ENCODE results near the gene CLIC6. TPM values are rescaled to one million over a fixed set of nuclear protein-coding genes. Genes with fewer than 3 reads are reported as not detected.

The CLIC6 gene
- total and polyA plus RNA-seq, 7 experiments from 2014 or later: 0.12 to 0.56 (median 0.22) TPM; not detected in 2

GRCh38 chr21:34732388-34732821 lies 63.6 kb downstream of the CLIC6 start:
- H3K36me3 ChIP-seq (ENCODE audit: control insufficient read depth in 2 of 3, insufficient read depth in 3 of 3, low read length in 3 of 3): no peaks in the 10 kb centered on the region
- intact Hi-C loops (cut with micrococcal nuclease): no loop called here
- Mint-ChIP-seq H3K27ac (no peak overlapping the region), H3K4me1 (no peaks in the 10 kb centered on the region), H3K4me3 (no peak overlapping the region), H3K9me3 (peaks cover 0 to 3% (median 0%) of the 10 kb centered on the region in 11 donors), H3K36me3 (peaks cover 0 to 3% (median 0%) of the 10 kb centered on the region in 5 donors), H3K27me3 (peaks cover 0 to 16% (median 5%) of the 10 kb centered on the region in 5 donors)
- no peak overlapping the region for H3K4me3 ChIP-seq (ENCODE audit: low read length)
- H3K27ac ChIP-seq (ENCODE audit: low read depth, low read length): no peak overlapping the region
- POLR2A ChIA-PET: no interaction called here
- peaks cover 0 to 3% of the 10 kb centered on the region in 2 donors for H3K27me3 ChIP-seq (ENCODE audit: control insufficient read depth in 2 of 2, insufficient read depth in 2 of 2, low read length in 2 of 2)
- no peak for DNase-seq
- no peaks in the 10 kb centered on the region for H3K9me3 ChIP-seq (ENCODE audit: control insufficient read depth in 2 of 3, low read length in 3 of 3)
- no peaks in the 10 kb centered on the region for H3K4me1 ChIP-seq (ENCODE audit: control insufficient read depth in 2 of 2, insufficient read depth in 2 of 2, low read length in 2 of 2)
- CTCF ChIA-PET: no interaction called here
- ATAC-seq: no peak

- no peak overlapping the region for H3K27ac ChIP-seq (ENCODE audit: low read depth, low read length)
- ATAC-seq: no peak
- H3K4me3 ChIP-seq (ENCODE audit: low read length): no peak overlapping the region
- no peaks in the 10 kb centered on the region for H3K9me3 ChIP-seq (ENCODE audit: control insufficient read depth in 2 of 3, low read length in 3 of 3)
- H3K4me1 ChIP-seq (ENCODE audit: control insufficient read depth in 2 of 2, insufficient read depth in 2 of 2, low read length in 2 of 2): no peaks in the 10 kb centered on the region
- POLR2A ChIA-PET: no interaction called here
- no peak for DNase-seq
- Mint-ChIP-seq H3K4me1 (no peaks in the 10 kb centered on the region), H3K27ac (no peak overlapping the region), H3K27me3 (peaks cover 0 to 20% (median 7%) of the 10 kb centered on the region in 5 donors), H3K9me3 (peaks cover 0 to 3% (median 0%) of the 10 kb centered on the region in 11 donors), H3K36me3 (no peaks in the 10 kb centered on the region), H3K4me3 (no peak overlapping the region)
- H3K36me3 ChIP-seq (ENCODE audit: control insufficient read depth in 2 of 3, insufficient read depth in 3 of 3, low read length in 3 of 3): no peaks in the 10 kb centered on the region
- peaks cover 0 to 3% of the 10 kb centered on the region in 2 donors for H3K27me3 ChIP-seq (ENCODE audit: control insufficient read depth in 2 of 2, insufficient read depth in 2 of 2, low read length in 2 of 2)
- intact Hi-C loops (cut with micrococcal nuclease): no loop called here
- CTCF ChIA-PET: no interaction called here
Observed at GRCh38 chr21:34733852-34734251, 65.1 kb downstream of the CLIC6 start.

DNA sequence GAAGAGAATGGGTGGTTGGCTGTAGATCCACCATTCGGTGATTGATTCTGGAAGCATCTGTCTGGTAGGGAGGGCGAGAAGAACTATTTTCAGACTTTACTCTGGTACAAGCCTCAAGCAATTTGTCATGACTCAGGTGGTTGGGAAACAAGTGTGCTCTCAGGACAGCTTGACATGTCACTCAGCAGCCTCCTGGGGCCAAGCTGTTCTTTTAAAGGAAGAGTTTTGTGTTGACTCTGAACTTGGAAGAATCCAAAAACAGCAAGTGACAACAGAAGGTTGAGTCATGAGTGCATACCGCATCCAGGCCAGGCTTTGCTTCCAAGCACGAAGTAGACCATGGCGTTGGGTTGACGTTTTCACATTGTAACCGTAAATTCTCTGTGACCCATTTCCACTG lies 65.9 kb downstream of the CLIC6 start:
- peaks cover 0 to 20% (median 7%) of the 10 kb centered on the region in 5 donors for H3K27me3 Mint-ChIP-seq
- Histone ChIP-seq H3K4me1 (ENCODE audit: control insufficient read depth in 2 of 2, insufficient read depth in 2 of 2, low read length in 2 of 2) (no peaks in the 10 kb centered on the region), H3K27me3 (ENCODE audit: control insufficient read depth in 2 of 2, insufficient read depth in 2 of 2, low read length in 2 of 2) (peaks cover 0 to 3% of the 10 kb centered on the region in 2 donors), H3K27ac (ENCODE audit: low read depth, low read length) (no peak overlapping the region), H3K9me3 (ENCODE audit: control insufficient read depth in 2 of 3, low read length in 3 of 3) (no peaks in the 10 kb centered on the region), H3K4me3 (ENCODE audit: low read length) (no peak overlapping the region), H3K36me3 (ENCODE audit: control insufficient read depth in 2 of 3, insufficient read depth in 3 of 3, low read length in 3 of 3) (no peaks in the 10 kb centered on the region)
- H3K27ac Mint-ChIP-seq: no peak overlapping the region
- intact Hi-C loops (cut with micrococcal nuclease): no loop called here
- POLR2A ChIA-PET: no interaction called here
- DNase-seq: no peak
- no peak overlapping the region for H3K4me3 Mint-ChIP-seq
- H3K4me1 Mint-ChIP-seq: no peaks in the 10 kb centered on the region
- peaks cover 0 to 3% (median 0%) of the 10 kb centered on the region in 11 donors for H3K9me3 Mint-ChIP-seq
- CTCF ChIA-PET: no interaction called here
- no peaks in the 10 kb centered on the region for H3K36me3 Mint-ChIP-seq
- no peak for ATAC-seq

DNA sequence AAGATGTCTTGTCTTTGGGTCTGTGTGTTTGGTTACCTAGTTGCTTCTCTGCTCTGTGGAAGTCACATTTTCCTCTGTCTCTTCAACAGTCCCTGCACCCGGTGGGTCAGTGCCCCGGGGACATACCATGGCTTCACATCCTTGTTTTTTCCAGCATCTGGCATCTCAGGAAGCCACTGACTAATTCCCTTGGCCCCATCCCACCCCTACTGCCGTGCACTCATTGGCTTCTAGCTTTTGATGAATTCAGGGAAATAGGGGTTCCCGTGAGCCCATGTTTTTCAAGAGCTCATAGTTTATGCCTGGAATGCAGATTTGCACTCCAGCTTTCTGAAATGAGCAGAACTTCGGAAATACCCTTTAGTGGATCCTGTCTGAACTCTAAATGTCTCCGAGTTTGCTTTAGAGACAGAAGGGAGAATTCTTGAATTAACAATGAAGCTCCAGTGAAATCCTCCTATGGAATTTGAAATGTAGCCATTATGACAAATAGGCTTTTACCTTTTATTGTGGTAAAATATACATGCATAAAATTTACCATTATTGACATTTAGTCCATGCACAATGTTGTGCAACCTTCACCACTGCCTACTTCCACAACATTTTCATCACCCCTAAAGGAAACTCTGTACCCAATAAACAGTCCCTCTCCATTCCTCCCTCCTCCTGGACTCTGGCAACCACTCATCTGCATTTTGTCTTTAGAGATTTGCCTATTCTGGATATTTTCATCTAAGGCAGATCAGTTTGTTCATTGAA lies 67.5 kb downstream of the CLIC6 start:
- H3K36me3 ChIP-seq (ENCODE audit: control insufficient read depth in 2 of 3, insufficient read depth in 3 of 3, low read length in 3 of 3): no peaks in the 10 kb centered on the region
- Mint-ChIP-seq H3K27me3 (peaks cover 0 to 30% (median 7%) of the 10 kb centered on the region in 5 donors), H3K27ac (no peak overlapping the region), H3K9me3 (peaks cover 0 to 5% (median 0%) of the 10 kb centered on the region in 11 donors), H3K4me3 (no peak overlapping the region), H3K36me3 (no peaks in the 10 kb centered on the region), H3K4me1 (no peaks in the 10 kb centered on the region)
- POLR2A ChIA-PET: no interaction called here
- ATAC-seq (no peak), DNase-seq (no peak)
- CTCF ChIA-PET: no interaction called here
- intact Hi-C loops (cut with micrococcal nuclease): no loop called here
- H3K27me3 ChIP-seq (ENCODE audit: control insufficient read depth in 2 of 2, insufficient read depth in 2 of 2, low read length in 2 of 2): peaks cover 0 to 3% of the 10 kb centered on the region in 2 donors
- no peaks in the 10 kb centered on the region for H3K9me3 ChIP-seq (ENCODE audit: control insufficient read depth in 2 of 3, low read length in 3 of 3)
- no peaks in the 10 kb centered on the region for H3K4me1 ChIP-seq (ENCODE audit: control insufficient read depth in 2 of 2, insufficient read depth in 2 of 2, low read length in 2 of 2)
- no peak overlapping the region for H3K4me3 ChIP-seq (ENCODE audit: low read length)
- no peak overlapping the region for H3K27ac ChIP-seq (ENCODE audit: low read depth, low read length)

DNA sequence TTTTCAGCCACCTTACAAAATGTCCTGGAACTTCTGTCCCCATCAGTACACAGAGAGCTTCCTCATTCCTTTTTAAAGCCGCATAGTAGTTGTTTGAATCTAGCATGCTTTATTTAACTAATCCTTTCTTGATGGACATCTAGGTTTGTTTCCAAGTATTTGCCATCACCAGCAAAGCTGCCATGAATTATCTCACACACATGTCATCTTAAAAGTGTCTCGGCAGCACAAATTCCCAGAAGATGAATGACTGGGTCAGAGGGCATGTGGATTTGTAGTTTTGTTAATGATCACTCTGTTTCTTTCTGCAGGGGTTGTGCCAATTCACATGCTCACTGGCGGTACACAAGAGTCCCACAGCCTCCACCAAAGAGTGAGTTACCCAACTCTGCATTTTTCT lies 68.3 kb downstream of the CLIC6 start:
- POLR2A ChIA-PET: no interaction called here
- H3K27me3 ChIP-seq (ENCODE audit: control insufficient read depth in 2 of 2, insufficient read depth in 2 of 2, low read length in 2 of 2): peaks cover 0 to 3% of the 10 kb centered on the region in 2 donors
- Mint-ChIP-seq H3K36me3 (no peaks in the 10 kb centered on the region), H3K27me3 (peaks cover 0 to 25% (median 7%) of the 10 kb centered on the region in 5 donors), H3K4me1 (no peaks in the 10 kb centered on the region), H3K9me3 (peaks cover 0 to 2% (median 0%) of the 10 kb centered on the region in 11 donors), H3K27ac (peak overlapping the region in 1 of 9 donors; percentile 16), H3K4me3 (no peak overlapping the region)
- H3K36me3 ChIP-seq (ENCODE audit: control insufficient read depth in 2 of 3, insufficient read depth in 3 of 3, low read length in 3 of 3): no peaks in the 10 kb centered on the region
- H3K4me1 ChIP-seq (ENCODE audit: control insufficient read depth in 2 of 2, insufficient read depth in 2 of 2, low read length in 2 of 2): no peaks in the 10 kb centered on the region
- DNase-seq (no peak), ATAC-seq (no peak)
- CTCF ChIA-PET: no interaction called here
- no peaks in the 10 kb centered on the region for H3K9me3 ChIP-seq (ENCODE audit: control insufficient read depth in 2 of 3, low read length in 3 of 3)
- H3K4me3 ChIP-seq (ENCODE audit: low read length): no peak overlapping the region
- no peak overlapping the region for H3K27ac ChIP-seq (ENCODE audit: low read depth, low read length)
- intact Hi-C loops (cut with micrococcal nuclease): no loop called here

- H3K27ac Mint-ChIP-seq: no peak overlapping the region
- H3K36me3 ChIP-seq (ENCODE audit: control insufficient read depth in 2 of 3, insufficient read depth in 3 of 3, low read length in 3 of 3): no peaks in the 10 kb centered on the region
- H3K36me3 Mint-ChIP-seq: no peaks in the 10 kb centered on the region
- H3K4me1 ChIP-seq (ENCODE audit: control insufficient read depth in 2 of 2, insufficient read depth in 2 of 2, low read length in 2 of 2): no peaks in the 10 kb centered on the region
- peaks cover 0 to 2% (median 0%) of the 10 kb centered on the region in 11 donors for H3K9me3 Mint-ChIP-seq
- DNase-seq: no peak
- H3K4me1 Mint-ChIP-seq: no peaks in the 10 kb centered on the region
- peaks cover 0 to 23% (median 7%) of the 10 kb centered on the region in 5 donors for H3K27me3 Mint-ChIP-seq
- intact Hi-C loops (cut with micrococcal nuclease): no loop called here
- H3K4me3 ChIP-seq (ENCODE audit: low read length): no peak overlapping the region
- no peaks in the 10 kb centered on the region for H3K9me3 ChIP-seq (ENCODE audit: control insufficient read depth in 2 of 3, low read length in 3 of 3)
- H3K27ac ChIP-seq (ENCODE audit: low read depth, low read length): no peak overlapping the region
- ChIA-PET CTCF (no interaction called here), POLR2A (no interaction called here)
- H3K27me3 ChIP-seq (ENCODE audit: control insufficient read depth in 2 of 2, insufficient read depth in 2 of 2, low read length in 2 of 2): peaks cover 0 to 3% of the 10 kb centered on the region in 2 donors
- ATAC-seq: no peak
- no peak overlapping the region for H3K4me3 Mint-ChIP-seq
Observed at GRCh38 chr21:34740198-34740597, 71.4 kb downstream of the CLIC6 start.

- no peaks in the 10 kb centered on the region for H3K36me3 ChIP-seq (ENCODE audit: control insufficient read depth in 2 of 3, insufficient read depth in 3 of 3, low read length in 3 of 3)
- Mint-ChIP-seq H3K9me3 (peaks cover 0 to 2% (median 0%) of the 10 kb centered on the region in 11 donors), H3K4me1 (peaks cover 0 to 5% (median 4%) of the 10 kb centered on the region in 7 donors), H3K27me3 (peaks cover 0 to 12% (median 4%) of the 10 kb centered on the region in 5 donors), H3K4me3 (no peak overlapping the region), H3K27ac (no peak overlapping the region), H3K36me3 (no peaks in the 10 kb centered on the region)
- ChIA-PET CTCF (interaction anchor here (0.6 to 2.0 kb wide), 3 partner anchors 50 to 646 kb away, joined by 3 to 7 read pairs (median 3); no protein-coding TSS in a partner anchor), POLR2A (no interaction called here)
- H3K4me3 ChIP-seq (ENCODE audit: low read length): no peak overlapping the region
- DNase-seq (no peak), ATAC-seq (no peak)
- H3K9me3 ChIP-seq (ENCODE audit: control insufficient read depth in 2 of 3, low read length in 3 of 3): no peaks in the 10 kb centered on the region
- no peak overlapping the region for H3K27ac ChIP-seq (ENCODE audit: low read depth, low read length)
- no peaks in the 10 kb centered on the region for H3K4me1 ChIP-seq (ENCODE audit: control insufficient read depth in 2 of 2, insufficient read depth in 2 of 2, low read length in 2 of 2)
- no peaks in the 10 kb centered on the region for H3K27me3 ChIP-seq (ENCODE audit: control insufficient read depth in 2 of 2, insufficient read depth in 2 of 2, low read length in 2 of 2)
- intact Hi-C loops (cut with micrococcal nuclease): no loop called here
Observed at GRCh38 chr21:34743285-34743684, 74.5 kb downstream of the CLIC6 start.

Measured in naive thymus-derived CD4-positive, alpha-beta T cell (primary cell).